Measurements from ENCODE around the gene ANKRD36.
"Not testable (repeated sequence)": the region's sequence is repeated elsewhere in the genome, so short reads cannot be mapped to it uniquely, and the experiment has no call there.

Gene ANKRD36

DNA sequence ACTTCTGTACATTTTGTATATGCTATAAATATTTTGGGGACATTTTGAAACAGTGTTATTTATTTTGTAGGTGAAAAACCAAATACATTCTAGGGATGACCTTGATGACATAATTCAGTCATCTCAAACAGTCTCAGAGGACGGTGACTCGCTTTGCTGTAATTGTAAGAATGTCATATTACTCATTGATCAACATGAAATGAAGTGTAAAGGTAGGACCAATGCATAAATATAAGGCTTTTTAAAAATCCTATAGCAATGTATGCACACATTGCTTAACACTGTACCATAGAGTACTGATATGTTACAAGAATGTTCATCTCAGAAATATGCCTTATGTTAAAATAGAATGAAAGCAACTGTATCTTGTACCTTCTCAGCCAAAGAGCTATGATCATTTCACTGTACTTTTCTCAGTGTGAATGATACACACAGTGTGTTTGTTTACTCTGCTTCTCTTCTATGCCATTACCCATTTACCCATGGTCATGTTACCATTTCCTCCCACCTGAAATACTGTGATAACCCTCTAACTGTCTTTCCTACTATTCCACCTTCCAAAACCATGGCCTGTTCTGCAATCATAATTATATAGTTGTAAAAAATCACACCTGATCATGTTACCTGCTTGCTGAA lies 120.8 kb downstream of the ANKRD36 start:
- H3K9me3 ChIP-seq (ENCODE audit: control extremely low read depth in 1 of 5, control insufficient read depth in 4 of 5, insufficient read depth in 2 of 5, low read depth in 1 of 5, low read length in 4 of 5); POLR2A ChIA-PET; H3K27ac ChIP-seq (ENCODE audit: insufficient read depth in 1 of 2, low read depth in 1 of 2, low read length in 2 of 2, poor library complexity in 1 of 2, severe bottlenecking in 2 of 2); H3K27me3 ChIP-seq (replicated peaks in 2 of 5; ENCODE audit: control insufficient read depth in 4 of 5, insufficient read depth in 5 of 5, low read length in 4 of 5); H3K4me3 ChIP-seq (ENCODE audit: control insufficient read depth in 1 of 7, extremely low read depth in 1 of 7, insufficient read depth in 4 of 7, low read depth in 2 of 7, low read length in 6 of 7); DNase-seq; CTCF ChIA-PET; H3K4me1 ChIP-seq (ENCODE audit: control extremely low read depth in 1 of 4, control insufficient read depth in 4 of 4, insufficient read depth in 4 of 4, low read length in 3 of 4): not testable (repeated sequence)
- no CpG with 5 or more reads among the region's 2 CpGs for WGBS (ENCODE audit: insufficient coverage)
- H3K36me3 ChIP-seq (ENCODE audit: control insufficient read depth in 4 of 4, insufficient read depth in 4 of 4, low read length in 3 of 4): peaks cover 0 to 14% (median 2%) of the 10 kb centered on the region in 4 experiments

DNA sequence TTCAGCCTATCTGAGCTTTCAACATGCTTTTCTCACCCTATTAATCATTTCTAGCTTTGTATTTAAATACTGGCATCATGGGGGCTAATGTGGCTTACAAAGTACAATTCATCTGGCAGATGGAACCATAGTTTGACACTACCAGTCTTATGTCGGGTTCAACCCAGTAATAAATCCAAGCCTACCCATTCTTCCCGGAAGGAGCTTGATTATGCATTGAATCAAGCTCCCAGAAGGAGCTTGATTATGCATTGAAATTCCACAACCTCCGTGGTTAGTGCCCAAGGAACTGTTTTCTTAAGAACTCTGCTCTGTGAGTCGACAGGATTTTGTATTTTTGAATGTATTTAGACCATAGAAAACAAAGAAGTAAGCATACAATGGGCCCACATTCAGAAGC lies 148.2 kb downstream of the ANKRD36 start:
- H3K27ac ChIP-seq (ENCODE audit: insufficient read depth in 1 of 2, low read depth in 1 of 2, low read length in 2 of 2, poor library complexity in 1 of 2, severe bottlenecking in 2 of 2); POLR2A ChIA-PET; H3K36me3 ChIP-seq (ENCODE audit: control insufficient read depth in 4 of 4, insufficient read depth in 4 of 4, low read length in 3 of 4); H3K4me1 ChIP-seq (ENCODE audit: control extremely low read depth in 1 of 4, control insufficient read depth in 4 of 4, insufficient read depth in 4 of 4, low read length in 3 of 4); H3K9me3 ChIP-seq (ENCODE audit: control extremely low read depth in 1 of 5, control insufficient read depth in 4 of 5, insufficient read depth in 2 of 5, low read depth in 1 of 5, low read length in 4 of 5); DNase-seq; CTCF ChIA-PET; H3K4me3 ChIP-seq (ENCODE audit: control insufficient read depth in 1 of 7, extremely low read depth in 1 of 7, insufficient read depth in 4 of 7, low read depth in 2 of 7, low read length in 6 of 7); H3K27me3 ChIP-seq (replicated peaks in 2 of 5; ENCODE audit: control insufficient read depth in 4 of 5, insufficient read depth in 5 of 5, low read length in 4 of 5): not testable (repeated sequence)
- no CpG with 5 or more reads among the region's 4 CpGs for WGBS (ENCODE audit: insufficient coverage)

- H3K4me1 ChIP-seq (ENCODE audit: control extremely low read depth in 1 of 4, control insufficient read depth in 4 of 4, insufficient read depth in 4 of 4, low read length in 3 of 4); H3K36me3 ChIP-seq (ENCODE audit: control insufficient read depth in 4 of 4, insufficient read depth in 4 of 4, low read length in 3 of 4); H3K27me3 ChIP-seq (replicated peaks in 2 of 5; ENCODE audit: control insufficient read depth in 4 of 5, insufficient read depth in 5 of 5, low read length in 4 of 5); H3K27ac ChIP-seq (ENCODE audit: insufficient read depth in 1 of 2, low read depth in 1 of 2, low read length in 2 of 2, poor library complexity in 1 of 2, severe bottlenecking in 2 of 2); H3K4me3 ChIP-seq (ENCODE audit: control insufficient read depth in 1 of 7, extremely low read depth in 1 of 7, insufficient read depth in 4 of 7, low read depth in 2 of 7, low read length in 6 of 7); H3K9me3 ChIP-seq (ENCODE audit: control extremely low read depth in 1 of 5, control insufficient read depth in 4 of 5, insufficient read depth in 2 of 5, low read depth in 1 of 5, low read length in 4 of 5); CTCF ChIA-PET; DNase-seq; POLR2A ChIA-PET: not testable (repeated sequence)
- no CpG with 5 or more reads among the region's 6 CpGs for WGBS (ENCODE audit: insufficient coverage)
Observed at GRCh38 chr2:97266449-97266848, 153.5 kb downstream of the ANKRD36 start.

DNA sequence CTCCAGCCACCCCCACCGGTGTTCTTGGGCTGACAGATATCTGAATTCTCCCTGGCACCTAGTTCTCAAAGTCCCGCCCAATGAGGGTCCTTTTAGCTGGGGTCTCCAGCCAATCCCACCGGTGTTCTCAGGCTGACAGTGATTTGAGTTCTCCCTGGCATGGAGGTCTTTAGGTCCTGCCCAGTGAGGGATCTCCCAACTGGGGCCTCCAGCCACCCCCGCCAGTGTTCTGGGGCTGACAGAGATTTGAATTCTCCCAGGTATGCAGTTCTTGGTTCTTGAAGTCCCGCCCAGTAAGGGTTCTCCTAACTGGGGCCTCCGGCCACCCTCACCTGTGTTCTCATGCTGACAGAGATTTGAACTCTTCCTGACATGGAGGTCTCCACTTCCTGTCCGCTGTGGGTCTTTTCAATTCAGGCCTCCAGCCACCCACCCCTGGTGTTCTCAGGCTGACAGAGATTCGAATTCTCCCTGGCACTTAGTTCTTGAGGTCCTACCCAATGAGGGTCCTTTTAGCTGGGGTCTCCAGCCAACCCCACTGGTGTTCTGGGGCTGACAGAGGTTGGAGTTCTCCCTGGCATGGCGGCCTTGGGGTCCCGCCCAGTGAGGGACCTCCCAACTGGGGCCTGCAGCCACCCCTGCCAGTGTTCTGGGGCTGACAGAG lies 154.6 kb downstream of the ANKRD36 start:
- 97% methylated on average over 10 of the region's 10 CpGs for whole genome bisulfite sequencing (ENCODE audit: insufficient coverage)
- peak in 1 of 3 donors; percentile 0 for DNase-seq
- CTCF ChIA-PET: no interaction called here

DNA sequence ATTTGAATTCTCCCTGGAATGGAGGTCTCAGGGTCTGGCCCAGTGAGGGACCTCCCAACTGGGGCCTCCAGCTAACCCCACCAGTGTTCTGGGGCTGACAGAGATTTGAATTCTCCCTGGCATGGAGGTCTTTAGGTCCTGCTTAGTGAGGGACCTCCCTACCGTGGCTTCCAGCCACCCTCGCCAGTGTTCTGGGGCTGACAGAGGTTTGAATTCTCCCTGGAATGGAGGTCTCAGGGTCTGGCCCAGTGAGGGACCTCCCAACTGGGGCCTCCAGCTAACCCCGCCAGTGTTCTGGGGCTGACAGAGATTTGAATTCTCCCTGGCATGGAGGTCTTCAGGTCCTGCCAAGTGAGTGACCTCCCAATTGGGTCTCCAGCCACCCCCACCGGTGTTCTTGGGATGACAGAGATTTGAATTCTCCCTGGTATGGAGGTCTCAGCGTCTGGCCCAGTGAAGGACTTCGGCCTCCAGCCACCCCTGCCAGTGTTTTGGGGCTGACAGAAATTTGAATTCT lies 155.2 kb downstream of the ANKRD36 start:
- DNase-seq; H3K36me3 ChIP-seq (ENCODE audit: control insufficient read depth in 4 of 4, insufficient read depth in 4 of 4, low read length in 3 of 4); H3K4me3 ChIP-seq (ENCODE audit: control insufficient read depth in 1 of 7, extremely low read depth in 1 of 7, insufficient read depth in 4 of 7, low read depth in 2 of 7, low read length in 6 of 7); H3K4me1 ChIP-seq (ENCODE audit: control extremely low read depth in 1 of 4, control insufficient read depth in 4 of 4, insufficient read depth in 4 of 4, low read length in 3 of 4); H3K9me3 ChIP-seq (ENCODE audit: control extremely low read depth in 1 of 5, control insufficient read depth in 4 of 5, insufficient read depth in 2 of 5, low read depth in 1 of 5, low read length in 4 of 5); POLR2A ChIA-PET; H3K27ac ChIP-seq (ENCODE audit: insufficient read depth in 1 of 2, low read depth in 1 of 2, low read length in 2 of 2, poor library complexity in 1 of 2, severe bottlenecking in 2 of 2); H3K27me3 ChIP-seq (replicated peaks in 2 of 5; ENCODE audit: control insufficient read depth in 4 of 5, insufficient read depth in 5 of 5, low read length in 4 of 5); CTCF ChIA-PET: not testable (repeated sequence)
- 100% methylated on average over 2 of the region's 6 CpGs for WGBS (ENCODE audit: insufficient coverage)

More for the DNA sequence above, 154.6 kb downstream of the ANKRD36 start:
- H3K9me3 ChIP-seq (ENCODE audit: control extremely low read depth in 1 of 5, control insufficient read depth in 4 of 5, insufficient read depth in 2 of 5, low read depth in 1 of 5, low read length in 4 of 5): peaks cover 0 to 3% (median 0%) of the 10 kb centered on the region in 5 experiments
- H3K36me3 ChIP-seq (ENCODE audit: control insufficient read depth in 4 of 4, insufficient read depth in 4 of 4, low read length in 3 of 4): peaks cover 0 to under 1% (median under 1%) of the 10 kb centered on the region in 4 experiments
- no peaks in the 10 kb centered on the region for H3K27me3 ChIP-seq (replicated peaks in 2 of 5; ENCODE audit: control insufficient read depth in 4 of 5, insufficient read depth in 5 of 5, low read length in 4 of 5)
- POLR2A ChIA-PET: no interaction called here
- H3K27ac ChIP-seq (ENCODE audit: insufficient read depth in 1 of 2, low read depth in 1 of 2, low read length in 2 of 2, poor library complexity in 1 of 2, severe bottlenecking in 2 of 2): no peak overlapping the region
- H3K4me3 ChIP-seq (ENCODE audit: control insufficient read depth in 1 of 7, extremely low read depth in 1 of 7, insufficient read depth in 4 of 7, low read depth in 2 of 7, low read length in 6 of 7): no peak overlapping the region
- no peaks in the 10 kb centered on the region for H3K4me1 ChIP-seq (ENCODE audit: control extremely low read depth in 1 of 4, control insufficient read depth in 4 of 4, insufficient read depth in 4 of 4, low read length in 3 of 4)

DNA sequence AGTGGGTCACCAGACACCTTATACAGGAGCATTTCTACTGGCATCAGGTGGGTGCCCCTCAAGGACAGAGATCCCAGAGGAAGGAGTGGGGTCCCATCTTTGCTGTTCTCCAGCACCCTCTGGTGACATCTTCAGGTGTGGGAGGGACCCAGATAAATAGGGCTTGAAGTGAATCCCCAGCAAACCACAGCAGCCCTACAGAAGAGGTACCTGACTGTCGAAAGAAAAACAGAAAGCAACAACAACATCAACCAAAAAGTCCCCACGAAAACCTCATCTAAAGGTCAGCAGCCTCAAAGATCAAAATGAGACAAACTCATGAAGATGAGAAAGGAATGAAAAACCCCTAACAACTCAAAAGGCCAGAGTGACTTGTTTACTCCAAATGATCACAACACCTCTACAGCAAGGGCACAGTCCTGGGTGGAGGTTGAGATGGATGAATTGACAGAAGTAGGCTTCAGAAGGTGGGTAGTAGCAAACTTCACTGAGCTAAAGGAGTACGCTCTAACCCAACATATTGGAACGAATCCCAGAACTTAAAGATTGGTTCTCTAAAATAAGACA lies 163.4 kb downstream of the ANKRD36 start:
- H3K36me3 ChIP-seq (ENCODE audit: control insufficient read depth in 4 of 4, insufficient read depth in 4 of 4, low read length in 3 of 4); DNase-seq; POLR2A ChIA-PET; H3K27me3 ChIP-seq (replicated peaks in 2 of 5; ENCODE audit: control insufficient read depth in 4 of 5, insufficient read depth in 5 of 5, low read length in 4 of 5); H3K9me3 ChIP-seq (ENCODE audit: control extremely low read depth in 1 of 5, control insufficient read depth in 4 of 5, insufficient read depth in 2 of 5, low read depth in 1 of 5, low read length in 4 of 5); H3K4me3 ChIP-seq (ENCODE audit: control insufficient read depth in 1 of 7, extremely low read depth in 1 of 7, insufficient read depth in 4 of 7, low read depth in 2 of 7, low read length in 6 of 7); H3K27ac ChIP-seq (ENCODE audit: insufficient read depth in 1 of 2, low read depth in 1 of 2, low read length in 2 of 2, poor library complexity in 1 of 2, severe bottlenecking in 2 of 2); CTCF ChIA-PET; H3K4me1 ChIP-seq (ENCODE audit: control extremely low read depth in 1 of 4, control insufficient read depth in 4 of 4, insufficient read depth in 4 of 4, low read length in 3 of 4): not testable (repeated sequence)
- no CpG with 5 or more reads among the region's 4 CpGs for WGBS (ENCODE audit: insufficient coverage)

GRCh38 chr2:97285187-97285586 lies 172.2 kb downstream of the ANKRD36 start:
- H3K27me3 ChIP-seq (replicated peaks in 2 of 5; ENCODE audit: control insufficient read depth in 4 of 5, insufficient read depth in 5 of 5, low read length in 4 of 5); H3K4me3 ChIP-seq (ENCODE audit: control insufficient read depth in 1 of 7, extremely low read depth in 1 of 7, insufficient read depth in 4 of 7, low read depth in 2 of 7, low read length in 6 of 7); H3K9me3 ChIP-seq (ENCODE audit: control extremely low read depth in 1 of 5, control insufficient read depth in 4 of 5, insufficient read depth in 2 of 5, low read depth in 1 of 5, low read length in 4 of 5); DNase-seq; H3K36me3 ChIP-seq (ENCODE audit: control insufficient read depth in 4 of 4, insufficient read depth in 4 of 4, low read length in 3 of 4); POLR2A ChIA-PET; H3K4me1 ChIP-seq (ENCODE audit: control extremely low read depth in 1 of 4, control insufficient read depth in 4 of 4, insufficient read depth in 4 of 4, low read length in 3 of 4); CTCF ChIA-PET; H3K27ac ChIP-seq (ENCODE audit: insufficient read depth in 1 of 2, low read depth in 1 of 2, low read length in 2 of 2, poor library complexity in 1 of 2, severe bottlenecking in 2 of 2): not testable (repeated sequence)
- WGBS (ENCODE audit: insufficient coverage): no CpG with 5 or more reads among the region's 2 CpGs

Data from common myeloid progenitor, CD34-positive (primary cell).